ENCODE results near the gene ZCCHC14. TPM values are rescaled to one million over a fixed set of nuclear protein-coding genes. Genes with fewer than 3 reads are reported as not detected.

Gene ZCCHC14
- total RNA-seq, 4 donors from 2014 or later, result 8.9 to 20.5 (median 10.8) TPM

DNA sequence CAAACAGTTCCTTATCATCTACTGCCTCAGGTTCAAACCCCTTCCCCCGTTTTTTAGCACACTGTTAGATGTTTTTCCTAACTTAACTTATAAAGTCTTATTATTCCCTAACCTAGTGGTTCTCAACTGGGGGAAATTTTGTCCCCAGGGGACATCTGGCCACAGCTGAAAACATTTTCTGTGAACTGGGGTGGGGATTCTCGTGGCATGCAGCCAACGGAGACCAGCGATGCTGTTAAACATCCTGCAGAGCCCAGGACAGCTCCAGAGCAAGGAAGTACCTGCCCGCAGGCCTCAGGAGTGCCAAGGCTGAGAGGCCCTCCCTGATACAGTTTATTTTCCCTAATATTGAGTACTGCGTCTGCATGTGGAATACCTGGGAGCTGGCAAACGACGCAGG, 24.3 kb downstream of the ZCCHC14 start:
- DNase-seq (ENCODE audit: low spot score) (no peak), ATAC-seq (ENCODE audit: low FRiP score) (no peak)
- TF ChIP-seq, protein P1, sequence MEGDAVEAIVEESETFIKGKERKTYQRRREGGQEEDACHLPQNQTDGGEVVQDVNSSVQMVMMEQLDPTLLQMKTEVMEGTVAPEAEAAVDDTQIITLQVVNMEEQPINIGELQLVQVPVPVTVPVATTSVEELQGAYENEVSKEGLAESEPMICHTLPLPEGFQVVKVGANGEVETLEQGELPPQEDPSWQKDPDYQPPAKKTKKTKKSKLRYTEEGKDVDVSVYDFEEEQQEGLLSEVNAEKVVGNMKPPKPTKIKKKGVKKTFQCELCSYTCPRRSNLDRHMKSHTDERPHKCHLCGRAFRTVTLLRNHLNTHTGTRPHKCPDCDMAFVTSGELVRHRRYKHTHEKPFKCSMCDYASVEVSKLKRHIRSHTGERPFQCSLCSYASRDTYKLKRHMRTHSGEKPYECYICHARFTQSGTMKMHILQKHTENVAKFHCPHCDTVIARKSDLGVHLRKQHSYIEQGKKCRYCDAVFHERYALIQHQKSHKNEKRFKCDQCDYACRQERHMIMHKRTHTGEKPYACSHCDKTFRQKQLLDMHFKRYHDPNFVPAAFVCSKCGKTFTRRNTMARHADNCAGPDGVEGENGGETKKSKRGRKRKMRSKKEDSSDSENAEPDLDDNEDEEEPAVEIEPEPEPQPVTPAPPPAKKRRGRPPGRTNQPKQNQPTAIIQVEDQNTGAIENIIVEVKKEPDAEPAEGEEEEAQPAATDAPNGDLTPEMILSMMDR (IDR thresholded peaks at IDR 0.05), result no peak

DNA sequence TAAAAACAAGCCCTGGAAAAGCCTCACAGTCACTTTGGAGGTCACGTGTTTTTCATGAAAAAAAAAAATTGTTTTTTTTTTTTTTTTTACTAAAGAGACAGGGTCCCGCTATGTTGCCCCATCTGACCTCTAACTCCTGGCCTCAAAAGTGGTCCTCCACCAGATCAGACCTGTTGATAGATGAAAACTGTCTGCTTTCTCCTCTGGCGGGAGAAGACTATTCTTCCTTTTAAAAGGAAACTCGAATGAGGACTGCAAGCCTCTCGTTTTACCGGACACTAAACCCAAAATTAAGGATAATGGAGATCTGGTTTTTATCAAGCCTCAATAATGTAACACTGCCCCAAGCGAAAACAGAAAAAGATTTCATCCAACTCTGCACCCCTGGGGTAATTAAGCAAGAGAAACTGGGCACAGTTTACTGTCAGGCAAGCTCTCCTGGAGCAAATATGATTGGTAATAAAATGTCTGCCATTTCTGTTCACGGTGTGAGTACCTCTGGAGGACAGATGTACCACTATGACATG, 25.8 kb downstream of the ZCCHC14 start:
- DNase-seq (ENCODE audit: low spot score) (no peak), ATAC-seq (ENCODE audit: low FRiP score) (no peak)
- TF ChIP-seq, protein P1 (IDR thresholded peaks at IDR 0.05), result no peak

DNA sequence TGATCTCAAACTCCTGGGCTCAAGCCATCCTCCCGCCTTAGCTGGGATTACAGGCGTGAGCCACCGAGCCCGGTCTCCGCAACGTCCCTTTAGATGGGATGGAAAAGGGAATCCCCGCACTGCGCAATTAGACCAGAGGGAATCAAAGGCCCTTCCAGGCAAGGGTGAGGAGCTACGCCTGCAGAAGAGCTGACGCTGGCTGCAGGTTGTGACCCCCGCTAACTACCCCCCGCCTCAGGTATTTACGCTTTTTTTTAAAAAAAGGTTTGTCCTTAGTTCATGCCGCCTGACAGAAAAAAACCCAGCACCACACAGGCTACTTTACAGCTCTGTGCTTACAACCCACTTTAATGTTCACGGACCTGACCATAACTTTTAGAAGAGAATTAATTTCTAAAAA, 26.9 kb downstream of the ZCCHC14 start:
- TF ChIP-seq, protein P1 (IDR thresholded peaks at IDR 0.05), result no peak
- no peak for ATAC-seq (ENCODE audit: low FRiP score)
- DNase-seq (ENCODE audit: low spot score), result no peak

DNA sequence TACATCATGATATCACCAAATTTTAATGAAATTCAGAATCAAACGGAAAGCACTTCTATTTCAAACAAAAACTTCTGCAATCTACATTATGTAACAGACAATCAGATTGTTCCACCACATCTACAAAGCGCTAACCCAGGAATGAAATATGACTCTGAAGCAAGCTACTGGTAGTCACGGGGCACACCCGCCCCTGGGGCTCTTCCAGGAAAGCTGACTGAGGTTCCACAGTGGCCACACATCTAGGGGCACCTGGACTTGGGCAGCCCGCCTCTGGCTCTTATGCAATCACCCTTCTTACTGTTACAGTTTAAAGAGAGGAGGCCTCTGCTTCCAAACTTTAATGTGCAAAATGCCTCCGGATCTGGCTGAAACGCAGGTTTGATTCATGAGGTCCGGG, 27.5 kb downstream of the ZCCHC14 start:
- DNase-seq (ENCODE audit: low spot score) (peak; percentile 66), ATAC-seq (ENCODE audit: low FRiP score) (peak; percentile 80)
- TF ChIP-seq, protein P1 (IDR thresholded peaks at IDR 0.05), result no peak

DNA sequence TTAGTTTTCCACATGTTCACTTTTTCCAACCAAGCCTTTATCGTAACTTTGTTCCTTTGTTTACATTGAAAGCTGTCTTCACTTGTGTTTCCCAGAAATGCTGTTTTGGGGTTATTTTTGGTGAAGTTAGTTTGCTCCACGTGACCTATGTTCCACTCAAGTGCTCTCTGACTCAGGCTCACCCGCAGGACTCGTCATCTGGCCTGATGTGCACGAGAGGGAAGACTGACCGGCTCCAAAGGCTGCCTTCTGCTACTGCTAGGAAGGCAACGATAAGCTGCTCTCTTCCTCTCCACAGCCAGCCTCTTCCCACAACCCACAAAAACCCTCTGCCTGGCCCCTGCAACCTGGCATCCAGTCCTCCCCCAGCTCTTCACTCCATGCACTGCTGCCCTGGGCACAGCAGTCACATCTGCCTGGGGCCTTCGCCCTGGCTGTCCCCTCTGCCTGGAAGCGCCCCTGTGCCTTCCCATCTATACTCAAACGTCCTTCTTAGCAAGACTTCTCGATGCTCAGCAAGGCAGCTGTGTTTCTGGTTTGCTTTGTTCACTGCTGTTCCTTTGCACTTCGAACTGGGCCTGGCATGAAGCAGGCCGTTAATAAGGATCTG, 28.0 kb downstream of the ZCCHC14 start:
- peak; percentile 76 for DNase-seq (ENCODE audit: low spot score)
- ATAC-seq (ENCODE audit: low FRiP score), result peak; percentile 81
- TF ChIP-seq, protein P1 (IDR thresholded peaks at IDR 0.05), result no peak

DNA sequence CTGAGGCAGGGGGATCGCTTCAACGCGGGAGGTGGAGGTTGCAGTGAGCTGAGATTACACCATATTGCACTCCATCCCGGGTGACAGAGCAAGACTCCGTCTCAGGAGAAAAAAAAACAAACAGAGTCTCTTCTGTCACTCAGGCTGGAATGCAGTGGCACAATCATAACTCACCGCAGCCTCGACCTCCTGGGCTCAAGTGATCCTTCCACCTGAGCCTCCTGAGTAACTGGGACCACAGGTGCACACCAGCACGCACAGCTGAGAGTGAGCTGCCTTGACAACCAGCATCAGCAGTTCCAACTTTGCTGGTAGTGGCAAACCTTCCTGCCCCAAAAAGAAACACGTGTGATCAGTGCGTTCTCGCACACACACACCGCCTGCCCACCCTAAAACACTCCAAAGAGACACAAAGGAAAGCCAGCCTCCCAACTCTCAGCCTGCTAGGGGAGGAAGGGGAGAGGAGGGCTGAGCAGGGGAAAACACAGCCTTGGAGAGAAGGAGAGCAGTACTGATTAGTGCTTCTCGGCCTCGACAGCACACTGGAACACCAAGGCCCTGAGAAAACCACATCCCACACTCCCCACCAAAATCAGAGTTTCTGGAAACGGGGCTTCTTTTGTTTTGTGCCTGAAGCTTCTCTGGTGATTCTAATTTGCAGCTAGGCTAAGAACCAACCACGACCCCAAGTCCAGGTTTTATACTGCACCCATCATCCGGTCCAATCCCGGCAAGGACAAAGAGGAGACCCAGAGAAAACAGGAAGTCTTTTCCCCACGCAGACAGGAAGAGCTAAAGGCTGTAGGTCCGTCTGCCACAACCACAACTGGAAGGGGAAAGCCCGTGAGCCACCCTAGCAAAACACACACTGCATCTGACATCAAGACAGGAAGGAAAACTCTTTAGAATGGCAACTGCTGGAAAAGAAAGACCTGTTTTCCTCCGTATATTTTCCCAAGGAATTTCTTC, 28.8 kb downstream of the ZCCHC14 start:
- DNase-seq (ENCODE audit: low spot score), result no peak
- peak; percentile 24 for ATAC-seq (ENCODE audit: low FRiP score)
- TF ChIP-seq, protein P1 (IDR thresholded peaks at IDR 0.05), result no peak

Measured in omental fat pad (tissue), 4 donors.